Measurements from ENCODE around the gene PPP6R2. TPM values are rescaled to one million over a fixed set of nuclear protein-coding genes. Genes with fewer than 3 reads are reported as not detected.

Gene PPP6R2
- total and polyA plus RNA-seq, 12 donors, result 34.7 to 51.5 (median 37.7) TPM

- intact Hi-C loops (cut with DNase I), result no loop called here
Observed at GRCh38 chr22:50487290-50488005, 144.3 kb downstream of the PPP6R2 start.

DNA sequence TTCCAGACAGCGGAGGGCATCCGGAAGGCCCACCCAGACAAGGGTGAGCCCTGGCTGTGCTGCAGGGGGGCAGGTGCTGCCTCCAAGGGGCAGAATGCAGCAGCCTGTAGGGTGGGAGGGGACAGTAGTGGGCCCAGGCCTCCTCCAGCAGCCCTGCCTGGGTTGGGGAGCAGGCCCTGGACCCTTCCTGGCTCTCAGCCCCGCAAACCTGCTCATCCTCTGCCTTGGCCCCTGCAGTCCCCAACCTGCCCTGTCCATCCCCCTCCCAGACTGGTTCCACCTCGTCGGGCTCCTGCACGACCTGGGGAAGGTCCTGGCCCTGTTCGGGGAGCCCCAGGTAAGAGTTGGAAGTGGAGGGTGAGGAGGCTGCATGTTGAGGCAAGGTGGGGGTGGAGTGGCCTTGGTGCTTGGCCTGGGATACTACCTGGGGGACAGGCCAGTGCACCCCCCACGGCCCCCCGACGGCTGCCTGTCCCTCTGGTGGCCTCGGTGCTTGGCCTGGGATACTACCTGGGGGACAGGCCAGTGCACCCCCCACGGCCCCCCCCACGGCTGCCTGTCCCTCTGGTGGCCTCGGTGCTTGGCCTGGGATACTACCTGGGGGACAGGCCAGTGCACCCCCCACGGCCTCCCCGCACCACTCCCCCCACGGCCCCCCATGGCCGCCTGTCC is 145.0 kb downstream of the PPP6R2 start:
- intact Hi-C loops (cut with DNase I), result no loop called here
- H3K27ac ChIP-seq, result no peak overlapping the region

More at GRCh38 chr22:50487290-50488005, 144.3 kb downstream of the PPP6R2 start:
- no peak for DNase-seq
- ATAC-seq, result peak in 2 of 8 donors; percentile 9 to 12
- Histone ChIP-seq H3K4me3 (no peak overlapping the region), H3K4me1 (peaks cover 0 to 1% (median 0%) of the 10 kb centered on the region in 9 donors), H3K9me3 (no peaks in the 10 kb centered on the region), H3K36me3 (no peaks in the 10 kb centered on the region), H3K27ac (no peak overlapping the region), H3K27me3 (peaks cover 5 to 46% (median 41%) of the 10 kb centered on the region in 7 donors)
- WGBS, 2 donors, result 78 to 80% methylated on average over 23 of the region's 23 CpGs
- TF ChIP-seq CTCF (IDR thresholded peaks at IDR 0.05), result no peak

DNA sequence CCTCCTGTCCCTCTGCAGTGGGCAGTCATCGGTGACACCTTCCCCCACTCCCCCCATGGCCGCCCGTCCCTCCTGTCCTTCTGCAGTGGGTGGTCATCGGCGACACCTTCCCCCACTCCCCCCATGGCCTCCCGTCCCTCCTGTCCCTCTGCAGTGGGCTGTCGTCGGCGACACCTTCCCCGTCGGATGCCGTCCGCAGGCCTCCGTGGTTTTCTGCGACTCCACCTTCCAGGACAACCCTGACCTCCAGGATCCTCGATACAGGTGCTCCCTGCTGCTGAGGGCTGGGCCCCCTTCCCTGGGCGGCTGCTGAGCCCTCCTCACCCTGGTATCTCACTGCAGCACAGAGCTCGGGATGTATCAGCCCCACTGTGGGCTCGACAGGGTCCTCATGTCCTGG is 145.8 kb downstream of the PPP6R2 start:
- no peak for TF ChIP-seq CTCF (IDR thresholded peaks at IDR 0.05)
- Histone ChIP-seq H3K27me3 (peaks cover 0 to 32% (median 26%) of the 10 kb centered on the region in 7 donors), H3K9me3 (no peaks in the 10 kb centered on the region), H3K27ac (no peak overlapping the region), H3K36me3 (no peaks in the 10 kb centered on the region), H3K4me1 (no peaks in the 10 kb centered on the region), H3K4me3 (no peak overlapping the region)
- no peak for DNase-seq
- intact Hi-C loops (cut with DNase I), result no loop called here
- no peak for ATAC-seq
- 55 to 75% methylated on average over 15 to 19 of the region's 19 CpGs for WGBS, 2 donors

More for the DNA sequence above, 145.0 kb downstream of the PPP6R2 start:
- DNase-seq (no peak), ATAC-seq (peak in 1 of 8 donors; percentile 35)
- Histone ChIP-seq H3K27me3 (peaks cover 0 to 39% (median 34%) of the 10 kb centered on the region in 7 donors), H3K4me3 (no peak overlapping the region), H3K9me3 (no peaks in the 10 kb centered on the region), H3K36me3 (no peaks in the 10 kb centered on the region), H3K4me1 (no peaks in the 10 kb centered on the region)
- 73 to 79% methylated on average over 18 of the region's 18 CpGs for WGBS, 2 donors
- no peak for TF ChIP-seq CTCF (IDR thresholded peaks at IDR 0.05)

- Histone ChIP-seq H3K27ac (no peak overlapping the region), H3K36me3 (no peaks in the 10 kb centered on the region), H3K4me1 (no peaks in the 10 kb centered on the region), H3K9me3 (no peaks in the 10 kb centered on the region), H3K27me3 (peaks cover 0 to 25% (median 19%) of the 10 kb centered on the region in 7 donors), H3K4me3 (no peak overlapping the region)
- DNase-seq (no peak), ATAC-seq (no peak)
- TF ChIP-seq CTCF (IDR thresholded peaks at IDR 0.05), result no peak
- 80 to 83% methylated on average over 27 to 31 of the region's 31 CpGs for WGBS, 2 donors
- intact Hi-C loops (cut with DNase I), result no loop called here
Observed at GRCh38 chr22:50489363-50490243, 146.5 kb downstream of the PPP6R2 start.

Measured in heart right ventricle (tissue), 16 donors.